GM19035 (cell line): ENCODE results near the gene KIAA1958.

Experiments used
- ATAC-seq: cut with Tn5 transposase; IDR thresholded peaks from one replicate; pipeline ENCODE4 v1.9.1; 2021; ENCODE audit not compliant: unreplicated experiment

The KIAA1958 gene

GRCh38 chr9:112553256-112553826, 66.7 kb downstream of the KIAA1958 start:
- no peak for ATAC-seq

- no peak for ATAC-seq
Observed at GRCh38 chr9:112554516-112554915, 67.9 kb downstream of the KIAA1958 start.

GRCh38 chr9:112555101-112555643, 68.5 kb downstream of the KIAA1958 start:
- ATAC-seq = no peak

GRCh38 chr9:112555844-112556482, 69.3 kb downstream of the KIAA1958 start:
- no peak for ATAC-seq

GRCh38 chr9:112556497-112557442, 70.1 kb downstream of the KIAA1958 start:
- no peak for ATAC-seq

GRCh38 chr9:112558476-112558875, 71.8 kb downstream of the KIAA1958 start:
- ATAC-seq = no peak

- no peak for ATAC-seq
Observed at GRCh38 chr9:112558978-112559377, 72.4 kb downstream of the KIAA1958 start.

- ATAC-seq = no peak
Observed at GRCh38 chr9:112559629-112560413, 73.2 kb downstream of the KIAA1958 start.

GRCh38 chr9:112562235-112562958, 75.8 kb downstream of the KIAA1958 start:
- no peak for ATAC-seq

- ATAC-seq = no peak
Observed at GRCh38 chr9:112569186-112569585, 82.6 kb downstream of the KIAA1958 start.

GRCh38 chr9:112570671-112571167, 84.1 kb downstream of the KIAA1958 start:
- ATAC-seq = no peak

GRCh38 chr9:112571624-112572355, 85.2 kb downstream of the KIAA1958 start:
- ATAC-seq = no peak

- no peak for ATAC-seq
Observed at GRCh38 chr9:112572416-112572815, 85.8 kb downstream of the KIAA1958 start.

- no peak for ATAC-seq
Observed at GRCh38 chr9:112574008-112574407, 87.4 kb downstream of the KIAA1958 start.

- no peak for ATAC-seq
Observed at GRCh38 chr9:112575107-112575506, 88.5 kb downstream of the KIAA1958 start.

GRCh38 chr9:112581469-112582176, 95.0 kb downstream of the KIAA1958 start:
- ATAC-seq = no peak

- no peak for ATAC-seq
Observed at GRCh38 chr9:112582371-112583262, 96.0 kb downstream of the KIAA1958 start.
